ENCODE data around the gene FMN2. TPM values are rescaled to one million over a fixed set of nuclear protein-coding genes. Genes with fewer than 3 reads are reported as not detected.

FMN2 gene
- total RNA-seq, 2 experiments from 2014 or later: not detected

GRCh38 chr1:240084337-240084736, 7.3 kb upstream of the FMN2 start:
- Mint-ChIP-seq H3K36me3 (ENCODE audit: low read depth) (no peaks in the 10 kb centered on the region), H3K27ac (no peak overlapping the region), H3K9me3 (peaks cover 2% of the 10 kb centered on the region), H3K4me1 (ENCODE audit: low read depth) (no peaks in the 10 kb centered on the region), H3K4me3 (no peak overlapping the region), H3K27me3 (peaks cover 22% of the 10 kb centered on the region)
- ChIA-PET POLR2A (no interaction called here), CTCF (no interaction called here)
- no peak overlapping the region for H3K4me3 ChIP-seq (ENCODE audit: low read length)
- no peak for DNase-seq
- H3K4me1 ChIP-seq (ENCODE audit: insufficient read depth, low read length): no peaks in the 10 kb centered on the region
- no peak overlapping the region for H3K27ac ChIP-seq (ENCODE audit: low read depth in 1 of 2, low read length in 2 of 2)
- TF ChIP-seq, protein P1, sequence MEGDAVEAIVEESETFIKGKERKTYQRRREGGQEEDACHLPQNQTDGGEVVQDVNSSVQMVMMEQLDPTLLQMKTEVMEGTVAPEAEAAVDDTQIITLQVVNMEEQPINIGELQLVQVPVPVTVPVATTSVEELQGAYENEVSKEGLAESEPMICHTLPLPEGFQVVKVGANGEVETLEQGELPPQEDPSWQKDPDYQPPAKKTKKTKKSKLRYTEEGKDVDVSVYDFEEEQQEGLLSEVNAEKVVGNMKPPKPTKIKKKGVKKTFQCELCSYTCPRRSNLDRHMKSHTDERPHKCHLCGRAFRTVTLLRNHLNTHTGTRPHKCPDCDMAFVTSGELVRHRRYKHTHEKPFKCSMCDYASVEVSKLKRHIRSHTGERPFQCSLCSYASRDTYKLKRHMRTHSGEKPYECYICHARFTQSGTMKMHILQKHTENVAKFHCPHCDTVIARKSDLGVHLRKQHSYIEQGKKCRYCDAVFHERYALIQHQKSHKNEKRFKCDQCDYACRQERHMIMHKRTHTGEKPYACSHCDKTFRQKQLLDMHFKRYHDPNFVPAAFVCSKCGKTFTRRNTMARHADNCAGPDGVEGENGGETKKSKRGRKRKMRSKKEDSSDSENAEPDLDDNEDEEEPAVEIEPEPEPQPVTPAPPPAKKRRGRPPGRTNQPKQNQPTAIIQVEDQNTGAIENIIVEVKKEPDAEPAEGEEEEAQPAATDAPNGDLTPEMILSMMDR (IDR thresholded peaks at IDR 0.05): no peak
- intact Hi-C loops (cut with DNase I, micrococcal nuclease): no loop called here
- H3K36me3 ChIP-seq (ENCODE audit: insufficient read depth, low read length): no peaks in the 10 kb centered on the region
- ATAC-seq (ENCODE audit: poor library complexity): no peak
- peaks cover 0 to 4% of the 10 kb centered on the region in 2 experiments for H3K9me3 ChIP-seq (ENCODE audit: control insufficient read depth in 1 of 2, insufficient read depth in 1 of 2, low read length in 2 of 2)
- no peaks in the 10 kb centered on the region for H3K27me3 ChIP-seq (ENCODE audit: control insufficient read depth in 1 of 2, insufficient read depth in 2 of 2, low read length in 2 of 2)

GRCh38 chr1:240084749-240085148, 6.9 kb upstream of the FMN2 start:
- H3K27me3 Mint-ChIP-seq: peaks cover 26% of the 10 kb centered on the region
- no peak overlapping the region for H3K27ac Mint-ChIP-seq
- TF ChIP-seq, protein P1 (IDR thresholded peaks at IDR 0.05): no peak
- DNase-seq (no peak), ATAC-seq (ENCODE audit: poor library complexity) (no peak)
- Histone ChIP-seq H3K27me3 (ENCODE audit: control insufficient read depth in 1 of 2, insufficient read depth in 2 of 2, low read length in 2 of 2) (no peaks in the 10 kb centered on the region), H3K4me1 (ENCODE audit: insufficient read depth, low read length) (no peaks in the 10 kb centered on the region), H3K4me3 (ENCODE audit: low read length) (no peak overlapping the region), H3K9me3 (ENCODE audit: control insufficient read depth in 1 of 2, insufficient read depth in 1 of 2, low read length in 2 of 2) (peaks cover 0 to 4% of the 10 kb centered on the region in 2 experiments), H3K27ac (ENCODE audit: low read depth in 1 of 2, low read length in 2 of 2) (no peak overlapping the region), H3K36me3 (ENCODE audit: insufficient read depth, low read length) (no peaks in the 10 kb centered on the region)
- H3K4me3 Mint-ChIP-seq: no peak overlapping the region
- ChIA-PET POLR2A (no interaction called here), CTCF (no interaction called here)
- intact Hi-C loops (cut with DNase I, micrococcal nuclease): no loop called here
- H3K4me1 Mint-ChIP-seq (ENCODE audit: low read depth): no peaks in the 10 kb centered on the region
- peaks cover 2% of the 10 kb centered on the region for H3K9me3 Mint-ChIP-seq
- H3K36me3 Mint-ChIP-seq (ENCODE audit: low read depth): no peaks in the 10 kb centered on the region

- no peak overlapping the region for H3K27ac Mint-ChIP-seq
- Histone ChIP-seq H3K9me3 (ENCODE audit: control insufficient read depth in 1 of 2, insufficient read depth in 1 of 2, low read length in 2 of 2) (no peaks in the 10 kb centered on the region), H3K4me1 (ENCODE audit: insufficient read depth, low read length) (no peaks in the 10 kb centered on the region), H3K4me3 (ENCODE audit: low read length) (no peak overlapping the region), H3K27ac (ENCODE audit: low read depth in 1 of 2, low read length in 2 of 2) (no peak overlapping the region), H3K36me3 (ENCODE audit: insufficient read depth, low read length) (no peaks in the 10 kb centered on the region), H3K27me3 (ENCODE audit: control insufficient read depth in 1 of 2, insufficient read depth in 2 of 2, low read length in 2 of 2) (peaks cover 6 to 16% of the 10 kb centered on the region in 2 experiments)
- TF ChIP-seq, protein P1 (IDR thresholded peaks at IDR 0.05): no peak
- H3K36me3 Mint-ChIP-seq (ENCODE audit: low read depth): no peaks in the 10 kb centered on the region
- no peak overlapping the region for H3K4me3 Mint-ChIP-seq
- H3K4me1 Mint-ChIP-seq (ENCODE audit: low read depth): no peaks in the 10 kb centered on the region
- POLR2A ChIA-PET: no interaction called here
- DNase-seq: no peak
- CTCF ChIA-PET: no interaction called here
- peaks cover 42% of the 10 kb centered on the region for H3K27me3 Mint-ChIP-seq
- no peak for ATAC-seq (ENCODE audit: poor library complexity)
- H3K9me3 Mint-ChIP-seq: peaks cover 2% of the 10 kb centered on the region
- intact Hi-C loops (cut with DNase I, micrococcal nuclease): no loop called here
Observed at GRCh38 chr1:240086726-240087125, 5.0 kb upstream of the FMN2 start.
